Measurements from ENCODE around the gene TMEM181. TPM values are rescaled to one million over a fixed set of nuclear protein-coding genes. Genes with fewer than 3 reads are reported as not detected.
"Not testable (repeated sequence)": the region's sequence is repeated elsewhere in the genome, so short reads cannot be mapped to it uniquely, and the experiment has no call there.

The TMEM181 gene
- total RNA-seq, 2 experiments from 2014 or later, result 10.0 to 10.1 TPM

- TF ChIP-seq CTCF (IDR thresholded peaks at IDR 0.05), result no peak
- CTCF ChIA-PET, result interaction anchor here (1.2 to 2.1 kb wide), 3 partner anchors 11 to 335 kb away, joined by 3 to 5 read pairs (median 3); no protein-coding TSS in a partner anchor
- H3K9me3 Mint-ChIP-seq, result no peaks in the 10 kb centered on the region
- no peak for ATAC-seq
- H3K36me3 Mint-ChIP-seq (ENCODE audit: low read depth), result peaks cover 2% of the 10 kb centered on the region
- no peak overlapping the region for H3K4me3 Mint-ChIP-seq
- no peaks in the 10 kb centered on the region for H3K27me3 Mint-ChIP-seq
- DNase-seq, result no peak
- intact Hi-C loops (cut with micrococcal nuclease), result no loop called here
- peaks cover 8% of the 10 kb centered on the region for H3K4me1 Mint-ChIP-seq (ENCODE audit: low read depth)
- POLR2A ChIA-PET, result interaction anchor here (0.6 to 1.8 kb wide), 2 partner anchors 10 to 47 kb away, joined by 3 to 5 read pairs; no protein-coding TSS in a partner anchor
- H3K27ac Mint-ChIP-seq, result no peak overlapping the region
Observed at GRCh38 chr6:158556113-158556512, 3.8 kb upstream of the TMEM181 start.

GRCh38 chr6:158557110-158557509 is 2.8 kb upstream of the TMEM181 start:
- not testable (repeated sequence) for H3K27ac Mint-ChIP-seq, ATAC-seq
- CTCF ChIA-PET, result interaction anchor here (1.0 to 1.5 kb wide), 3 partner anchors 9 to 47 kb away, joined by 3 to 4 read pairs (median 3); no protein-coding TSS in a partner anchor

GRCh38 chr6:158557927-158558326 is 2.0 kb upstream of the TMEM181 start:
- no peak for ATAC-seq
- POLR2A ChIA-PET, result interaction anchor here (1.1 to 1.8 kb wide), 2 partner anchors 9 to 87 kb away, joined by 3 to 9 read pairs; partner anchors contain the start of gene DYNLT1
- H3K27me3 Mint-ChIP-seq, result no peaks in the 10 kb centered on the region
- CTCF ChIA-PET, result interaction anchor here (0.7 to 2.1 kb wide), 5 partner anchors 10 to 337 kb away, joined by 3 to 5 read pairs (median 4); no protein-coding TSS in a partner anchor
- H3K4me1 Mint-ChIP-seq (ENCODE audit: low read depth), result peaks cover 26% of the 10 kb centered on the region
- no peak overlapping the region for H3K27ac Mint-ChIP-seq
- H3K9me3 Mint-ChIP-seq, result no peaks in the 10 kb centered on the region
- H3K4me3 Mint-ChIP-seq, result no peak overlapping the region
- intact Hi-C loops (cut with micrococcal nuclease), result no loop called here
- DNase-seq, result no peak
- H3K36me3 Mint-ChIP-seq (ENCODE audit: low read depth), result peaks cover 9% of the 10 kb centered on the region
- TF ChIP-seq CTCF (IDR thresholded peaks at IDR 0.05), result no peak

More at GRCh38 chr6:158557110-158557509, 2.8 kb upstream of the TMEM181 start:
- intact Hi-C loops (cut with micrococcal nuclease); H3K9me3 Mint-ChIP-seq; H3K27me3 Mint-ChIP-seq; H3K4me3 Mint-ChIP-seq; H3K36me3 Mint-ChIP-seq (ENCODE audit: low read depth); DNase-seq: not testable (repeated sequence)
- H3K4me1 Mint-ChIP-seq (ENCODE audit: low read depth), result peaks cover 18% of the 10 kb centered on the region
- POLR2A ChIA-PET, result interaction anchor here (1.8 kb wide), 1 partner anchor 10 kb away, joined by 9 read pairs; no protein-coding TSS in a partner anchor

- TF ChIP-seq CTCF (IDR thresholded peaks at IDR 0.05), result no peak
- POLR2A ChIA-PET, result interaction anchor here (0.7 to 1.8 kb wide), 5 partner anchors 8 to 297 kb away, joined by 3 to 9 read pairs (median 3); partner anchors contain the start of genes DYNLT1 and SYTL3
- CTCF ChIA-PET, result interaction anchor here (0.7 to 2.1 kb wide), 8 partner anchors 10 to 338 kb away, joined by 3 to 5 read pairs (median 4); no protein-coding TSS in a partner anchor
- DNase-seq (no peak), ATAC-seq (no peak)
- Mint-ChIP-seq H3K4me3 (peak overlapping the region; percentile 81), H3K27me3 (no peaks in the 10 kb centered on the region), H3K36me3 (ENCODE audit: low read depth) (peaks cover 11% of the 10 kb centered on the region), H3K27ac (peak overlapping the region; percentile 69), H3K4me1 (ENCODE audit: low read depth) (peaks cover 28% of the 10 kb centered on the region), H3K9me3 (no peaks in the 10 kb centered on the region)
- intact Hi-C loops (cut with micrococcal nuclease), result no loop called here
Observed at GRCh38 chr6:158558415-158559306, 1.2 kb upstream of the TMEM181 start.

GRCh38 chr6:158559338-158559894 is 475 bp upstream of the TMEM181 start:
- peak overlapping the region; percentile 81 for H3K4me3 Mint-ChIP-seq
- TF ChIP-seq CTCF (IDR thresholded peaks at IDR 0.05), result no peak
- CTCF ChIA-PET, result interaction anchor here (0.8 to 2.1 kb wide), 5 partner anchors 9 to 338 kb away, joined by 3 to 5 read pairs (median 4); no protein-coding TSS in a partner anchor

More at GRCh38 chr6:158559338-158559894, 475 bp upstream of the TMEM181 start:
- peaks cover 12% of the 10 kb centered on the region for H3K36me3 Mint-ChIP-seq (ENCODE audit: low read depth)
- intact Hi-C loops (cut with micrococcal nuclease), result no loop called here
- H3K9me3 Mint-ChIP-seq, result no peaks in the 10 kb centered on the region
- H3K4me1 Mint-ChIP-seq (ENCODE audit: low read depth), result peaks cover 33% of the 10 kb centered on the region
- H3K27me3 Mint-ChIP-seq, result no peaks in the 10 kb centered on the region
- ATAC-seq, result no peak
- no peak for DNase-seq
- POLR2A ChIA-PET, result interaction anchor here (0.7 to 1.1 kb wide), 3 partner anchors 90 to 298 kb away, joined by 3 read pairs; partner anchors contain the start of gene SYTL3
- H3K27ac Mint-ChIP-seq, result peak overlapping the region; percentile 69
